Upper lobe of left lung (tissue), 4 donors: Measurements from ENCODE around the gene FAM168A.

Experiments used
- CTCF ChIP-seq, 6 experiments: fragments of 450-650 bp in 4 of 6; fragments of 200-600 bp in 2 of 6; sonication (generic) in 2 of 6; IDR thresholded peaks; one replicate each; pipeline ENCODE4 v1.5.1; 2016 to 2019; ENCODE audit warnings: antibody characterized with exemption in 6 of 6
- POLR2AphosphoS5 ChIP-seq, 2 donors: sonication (generic); formaldehyde crosslinking; IDR thresholded peaks; one replicate each; pipeline ENCODE4 v1.5.1; 2017; ENCODE audit warnings: antibody characterized with exemption in 2 of 2

GRCh38 chr11:73366953-73367352 lies 231.0 kb downstream of the FAM168A start:
- TF ChIP-seq CTCF (IDR thresholded peaks at IDR 0.05) (no peak), POLR2AphosphoS5 (IDR thresholded peaks at IDR 0.05) (no peak)
